HG03432 (cell line): ENCODE measurements around the gene IGHMBP2.

Source experiments
- ATAC-seq: cut with Tn5 transposase; IDR thresholded peaks from one replicate; pipeline ENCODE4 v1.9.1; 2021; ENCODE audit warnings: mild to moderate bottlenecking, moderate library complexity; ENCODE audit not compliant: unreplicated experiment

Gene IGHMBP2

DNA sequence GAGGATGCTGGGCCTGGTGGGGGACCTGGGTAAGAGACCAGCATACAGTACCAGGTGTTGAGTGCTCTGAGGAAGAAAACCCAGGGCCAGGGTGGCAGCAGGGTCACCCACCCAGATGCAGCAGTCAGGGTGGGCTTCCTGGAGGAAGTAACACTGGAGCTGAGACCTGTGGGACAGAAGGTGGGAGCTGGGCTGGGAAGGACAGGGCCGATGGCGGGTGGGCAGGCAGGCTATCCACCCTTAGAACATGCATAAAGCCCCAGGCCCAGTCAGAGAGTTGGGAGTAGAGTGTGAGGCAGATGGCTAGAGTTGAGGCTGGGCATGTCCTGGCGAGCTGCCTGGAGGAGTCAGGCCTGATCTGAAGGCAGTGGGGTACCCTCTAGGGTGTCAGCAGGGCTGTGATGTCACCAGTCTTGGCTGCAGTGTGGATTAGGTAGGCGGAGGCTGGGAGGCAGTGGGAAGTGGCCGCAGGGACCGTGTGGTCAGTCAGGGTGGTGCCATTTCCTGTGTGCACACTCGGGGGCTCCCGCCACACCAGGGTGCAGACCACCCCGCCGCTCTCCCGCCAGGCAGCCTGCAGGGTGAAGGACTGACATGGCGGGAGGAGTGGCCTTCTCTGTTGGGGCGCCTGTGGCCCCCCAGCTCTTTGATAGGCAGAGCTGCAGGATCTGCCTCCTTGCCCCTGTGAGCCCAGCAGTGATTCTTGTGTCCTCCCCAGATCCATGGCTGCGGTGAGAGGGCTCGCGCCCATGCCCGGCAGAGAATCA is 35.3 kb downstream of the IGHMBP2 start:
- no peak for ATAC-seq

DNA sequence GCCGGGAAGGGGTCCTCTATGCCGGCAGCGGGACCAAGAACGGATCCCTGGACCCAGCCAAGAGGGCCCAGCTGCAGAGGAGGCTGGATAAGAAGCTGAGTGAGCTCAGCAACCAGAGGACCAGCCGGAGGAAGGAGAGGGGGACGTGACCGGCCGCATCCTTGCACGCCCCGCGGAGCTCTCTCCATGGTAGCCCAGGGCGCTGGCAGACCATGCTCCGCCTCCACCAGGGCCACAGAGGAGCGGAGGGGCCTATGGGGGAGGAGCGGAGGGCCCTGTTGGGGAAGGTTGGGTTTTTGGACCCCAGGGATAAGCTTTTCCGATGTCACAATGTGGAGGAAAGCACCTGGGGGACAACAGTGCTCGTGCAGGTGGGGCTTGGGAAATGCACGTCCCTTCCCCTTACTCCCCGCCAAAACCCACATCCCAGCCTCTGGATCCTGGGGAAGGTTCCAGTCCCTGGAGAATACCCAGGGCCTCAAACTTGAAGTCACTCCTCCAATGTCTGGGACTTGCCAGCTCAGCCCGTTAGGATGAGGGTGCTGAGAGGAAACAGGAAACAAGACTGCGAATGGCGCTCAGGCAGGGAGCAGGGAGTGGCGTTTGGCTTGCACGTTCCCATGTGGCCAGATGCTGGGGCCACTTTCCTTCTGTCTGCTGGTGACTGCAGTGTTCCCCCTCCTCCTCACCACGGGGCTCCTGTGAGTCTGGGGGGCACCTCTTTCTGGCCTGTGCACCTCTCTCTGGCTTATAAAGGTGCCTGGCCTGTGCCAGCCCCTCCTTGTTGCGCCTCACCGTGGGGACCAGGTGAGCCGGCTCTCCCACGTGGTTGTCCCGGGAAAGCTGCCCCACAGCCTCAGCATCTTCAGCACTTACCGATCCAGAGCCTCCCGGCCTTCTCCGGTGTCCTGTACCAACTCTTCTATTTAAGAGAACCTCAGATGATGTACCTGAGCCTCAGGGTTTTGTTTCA is 36.2 kb downstream of the IGHMBP2 start:
- no peak for ATAC-seq

DNA sequence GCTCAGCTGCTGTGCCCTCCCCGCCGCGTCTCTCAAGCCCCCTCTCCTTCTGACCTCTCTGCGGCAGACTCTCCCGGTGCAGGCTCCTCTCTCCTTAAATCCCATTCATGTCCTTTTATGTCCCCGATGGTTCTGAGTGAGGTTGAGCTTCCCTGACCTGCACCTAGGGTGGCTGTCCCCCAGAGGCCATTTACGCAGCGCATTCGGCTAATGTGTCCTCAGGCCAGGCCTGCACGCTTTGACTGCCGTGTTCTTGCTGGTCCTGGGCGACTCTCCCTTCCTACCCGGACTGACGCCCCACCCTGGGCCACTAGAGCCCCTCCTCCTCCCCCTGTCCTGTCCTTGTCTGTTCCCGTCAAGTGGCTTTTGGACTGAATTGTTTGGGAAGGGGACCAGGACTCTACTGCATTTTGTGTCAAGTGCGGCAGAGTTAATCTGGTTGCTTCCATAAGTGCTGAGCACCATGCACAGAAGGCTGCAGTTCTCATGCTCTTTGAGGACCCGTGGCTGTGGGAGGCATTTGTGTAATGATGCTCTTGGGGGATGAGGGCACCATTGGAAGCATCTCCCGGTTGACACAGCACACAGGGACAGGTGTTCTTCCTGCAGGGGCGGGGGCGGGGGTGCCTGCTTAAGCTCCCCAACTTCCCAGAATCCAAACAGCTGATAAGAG is 37.1 kb downstream of the IGHMBP2 start:
- ATAC-seq = no peak

DNA sequence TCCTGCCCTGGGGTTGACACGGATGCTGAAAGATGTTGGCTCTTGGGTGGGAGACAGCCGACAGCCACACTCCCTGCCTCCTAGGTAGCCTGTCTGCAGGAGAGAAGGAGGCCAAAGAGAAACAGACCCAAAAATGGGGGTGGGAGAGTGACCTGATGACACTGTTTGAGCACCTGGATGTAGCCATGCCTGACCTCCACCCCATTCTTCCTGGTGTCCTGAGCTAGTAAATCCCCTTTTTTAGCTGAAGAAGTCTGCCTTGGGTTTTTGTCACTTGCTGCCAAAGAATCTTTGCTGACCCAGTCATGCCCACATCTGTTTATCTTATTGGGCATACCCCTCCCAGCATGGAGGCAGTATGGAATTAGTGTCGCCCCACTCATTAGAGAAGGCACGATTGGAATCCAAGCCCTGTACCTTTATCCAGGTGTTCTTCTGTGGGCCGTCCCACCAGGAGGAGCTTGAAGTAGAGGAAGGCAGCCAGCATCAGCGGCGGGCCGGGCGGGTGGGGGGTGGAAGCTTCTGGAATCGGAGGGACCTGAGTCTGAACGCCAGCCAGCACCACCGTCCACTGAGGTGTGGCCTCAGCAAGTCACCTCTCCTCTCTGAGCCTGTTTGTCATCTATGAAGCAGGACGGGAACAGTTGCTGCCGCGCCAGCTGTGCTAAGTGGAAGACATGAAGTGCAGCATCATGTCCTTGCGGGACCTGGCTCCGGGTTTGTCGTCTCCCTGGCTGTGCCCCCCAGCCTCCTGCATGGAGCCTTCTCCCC is 37.8 kb downstream of the IGHMBP2 start:
- no peak for ATAC-seq

DNA sequence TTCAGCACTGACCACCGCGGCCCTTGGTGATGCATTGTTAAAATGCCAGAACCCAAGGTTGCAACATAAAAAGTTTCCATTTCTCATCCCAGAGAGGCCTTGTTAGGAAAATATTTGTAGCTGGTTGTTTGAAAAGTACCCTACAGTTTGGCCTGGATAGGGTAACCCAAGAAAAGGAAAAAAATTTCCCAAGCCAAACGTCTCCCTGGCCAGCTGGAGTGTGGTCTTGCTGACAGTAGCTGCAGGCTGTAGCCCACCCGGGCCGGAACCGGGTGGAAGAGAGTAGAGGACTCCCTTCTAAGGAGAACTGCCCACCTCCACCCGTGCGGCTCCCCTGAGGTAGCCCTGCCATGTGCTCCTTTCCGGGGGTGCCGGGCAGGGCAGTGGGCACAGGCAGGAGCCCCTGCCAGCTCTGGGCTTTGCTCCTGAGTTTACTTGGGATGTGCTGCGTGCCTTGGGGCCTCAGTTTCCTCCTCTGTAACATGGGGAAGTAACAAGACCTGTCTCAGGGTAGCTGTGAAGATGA is 38.5 kb downstream of the IGHMBP2 start:
- ATAC-seq = no peak

DNA sequence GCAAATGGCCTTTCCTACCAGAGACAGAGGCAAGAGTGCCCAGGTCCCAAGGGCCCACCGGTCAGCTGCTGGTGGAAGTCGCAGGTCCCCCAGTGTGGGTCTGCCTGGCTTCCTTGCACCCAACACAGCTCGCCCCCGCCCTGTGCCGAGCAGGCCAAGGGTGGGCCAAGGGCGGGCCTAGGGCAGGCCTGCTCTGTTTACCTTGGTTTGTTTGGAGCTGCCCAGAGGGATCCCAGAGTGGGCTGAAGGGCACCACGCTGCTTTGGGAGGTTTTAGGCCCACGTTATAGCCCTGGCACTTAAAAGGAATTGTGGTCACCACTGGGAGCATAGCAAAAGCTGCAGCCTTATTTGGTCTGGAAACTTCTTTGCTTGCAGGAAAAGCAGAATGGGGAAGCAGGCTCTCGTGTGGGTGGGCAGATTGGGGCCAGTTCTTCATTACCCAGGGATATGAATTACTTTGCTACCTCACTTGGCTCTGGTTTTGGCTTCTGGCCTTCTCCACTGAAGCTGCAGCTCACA is 39.1 kb downstream of the IGHMBP2 start:
- ATAC-seq = no peak

DNA sequence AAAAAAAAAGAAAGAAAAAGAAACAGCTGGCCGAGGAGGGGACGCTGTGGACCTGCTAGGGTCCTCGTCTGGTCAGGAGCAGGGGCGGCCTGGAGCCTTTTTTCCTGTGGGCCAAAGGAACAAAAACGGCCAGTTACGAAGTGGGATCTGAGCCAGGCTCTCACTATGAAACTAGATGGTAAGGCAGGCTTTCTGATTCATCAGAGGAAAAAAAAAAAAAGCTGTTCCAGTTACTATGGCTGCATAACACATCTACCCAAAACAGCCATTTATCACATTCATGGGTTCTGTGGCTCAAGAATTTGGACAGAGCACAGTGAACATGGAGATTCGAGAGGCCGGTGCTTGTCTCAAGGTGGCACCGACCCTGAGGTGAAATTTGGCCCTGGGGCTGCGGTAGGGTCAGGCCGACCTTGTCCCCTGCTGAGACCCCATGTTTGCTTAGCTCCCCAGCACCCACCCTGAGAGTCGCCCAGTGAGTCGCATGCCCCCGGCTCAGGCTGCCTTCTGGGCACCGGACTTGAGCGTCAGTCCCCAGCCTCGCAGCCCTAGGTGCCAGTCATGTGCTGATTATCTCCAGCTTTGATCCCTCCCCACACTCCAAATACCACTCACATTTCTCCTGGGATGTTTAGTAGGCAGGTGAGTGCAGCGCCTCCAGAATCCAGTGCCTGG is 42.9 kb downstream of the IGHMBP2 start:
- ATAC-seq = no peak

DNA sequence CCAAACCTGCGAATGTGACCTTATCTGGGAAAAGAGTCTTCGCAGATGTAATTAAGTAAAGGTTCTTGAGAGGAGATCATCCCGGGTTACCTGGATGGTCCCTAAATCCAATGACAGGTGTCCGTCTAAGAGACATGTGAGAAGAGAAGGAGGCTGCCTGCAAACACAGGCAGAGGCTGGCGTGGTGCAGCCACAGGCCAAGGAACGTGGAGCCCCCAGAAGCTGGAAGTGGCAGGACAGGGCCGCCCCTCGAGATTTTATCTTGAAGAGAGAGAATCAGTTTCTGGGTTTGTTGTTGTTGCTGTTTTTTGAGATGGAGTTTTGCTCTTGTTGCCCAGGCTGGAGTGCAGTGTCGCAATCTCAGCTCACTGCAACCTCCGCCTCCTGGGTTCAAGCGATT is 43.5 kb downstream of the IGHMBP2 start:
- no peak for ATAC-seq

DNA sequence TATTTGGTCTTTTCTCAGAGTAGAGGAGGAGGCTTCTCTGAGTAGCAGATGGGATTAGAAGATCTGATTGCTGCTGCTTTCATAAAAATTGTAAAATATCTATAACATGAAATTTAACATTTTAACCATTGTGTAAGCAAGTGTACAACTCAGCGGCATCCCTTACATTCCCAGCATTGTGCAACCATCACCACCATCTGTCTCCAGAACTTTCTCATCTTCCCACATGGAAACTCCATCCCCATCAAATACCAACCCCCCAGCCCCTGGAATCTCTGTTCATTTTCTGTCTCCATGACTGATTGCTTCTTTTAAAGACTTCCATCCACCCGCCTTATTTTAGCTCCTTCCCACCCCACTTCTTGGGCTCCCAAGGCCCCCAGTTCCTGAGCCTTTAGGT is 44.8 kb downstream of the IGHMBP2 start:
- no peak for ATAC-seq

DNA sequence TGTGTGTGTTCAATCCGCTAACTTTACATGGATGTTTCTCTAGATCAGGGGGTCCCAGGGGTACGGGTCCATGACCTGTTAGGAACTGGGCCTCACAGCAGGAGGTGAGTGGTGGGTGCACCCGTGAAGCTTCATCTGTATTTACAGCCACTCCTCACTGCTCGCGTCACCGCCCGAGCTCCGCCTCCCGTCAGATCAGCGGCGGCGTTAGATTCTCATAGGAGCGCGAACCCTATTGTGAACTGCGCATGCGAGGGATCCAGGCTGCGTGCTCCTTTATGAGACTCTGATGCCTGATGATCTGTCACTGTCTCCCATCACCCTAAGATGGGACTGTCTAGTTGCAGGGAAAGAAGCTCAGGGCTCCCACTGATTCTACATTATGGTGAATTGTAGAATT is 45.2 kb downstream of the IGHMBP2 start:
- ATAC-seq = no peak

DNA sequence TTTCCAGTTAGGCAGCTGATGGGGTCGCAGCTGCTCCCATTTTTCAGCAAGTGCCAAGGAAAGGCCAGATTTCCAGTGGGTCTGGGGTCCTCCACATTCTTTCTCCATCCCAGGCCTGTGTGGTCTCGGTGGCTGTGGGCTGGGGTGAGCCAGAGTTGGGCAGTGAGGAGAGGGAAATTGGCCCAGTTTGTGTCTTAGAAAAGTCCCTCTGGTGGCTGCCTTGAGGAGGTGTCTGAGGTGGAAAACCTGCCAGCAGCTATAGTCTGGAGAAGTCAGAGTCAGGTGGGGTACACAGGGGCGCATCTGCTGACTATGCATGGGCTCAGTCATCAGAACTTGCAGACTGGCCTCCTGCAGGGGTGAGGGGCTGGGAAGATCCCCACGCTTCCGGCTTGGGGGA is 46.6 kb downstream of the IGHMBP2 start:
- ATAC-seq = no peak

DNA sequence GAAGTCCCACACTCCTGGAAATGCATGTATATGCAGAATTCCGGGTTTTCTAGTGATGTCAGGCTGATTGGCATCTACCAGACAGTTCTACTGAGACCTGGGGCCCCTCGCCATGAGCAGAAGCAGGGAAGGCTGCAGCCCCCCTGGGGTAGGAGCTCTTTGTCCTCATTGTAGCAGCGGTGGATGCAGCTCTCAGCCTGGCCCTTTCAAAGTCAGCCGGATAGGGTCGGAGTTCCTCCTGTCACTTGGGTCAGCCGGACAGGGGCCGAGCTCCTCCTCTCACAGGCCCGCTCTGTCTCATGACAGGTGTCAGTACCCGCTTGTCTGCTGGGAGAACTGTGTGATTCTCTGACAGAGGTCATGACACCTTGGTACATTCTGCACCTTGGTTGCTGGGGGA is 47.1 kb downstream of the IGHMBP2 start:
- ATAC-seq = no peak

DNA sequence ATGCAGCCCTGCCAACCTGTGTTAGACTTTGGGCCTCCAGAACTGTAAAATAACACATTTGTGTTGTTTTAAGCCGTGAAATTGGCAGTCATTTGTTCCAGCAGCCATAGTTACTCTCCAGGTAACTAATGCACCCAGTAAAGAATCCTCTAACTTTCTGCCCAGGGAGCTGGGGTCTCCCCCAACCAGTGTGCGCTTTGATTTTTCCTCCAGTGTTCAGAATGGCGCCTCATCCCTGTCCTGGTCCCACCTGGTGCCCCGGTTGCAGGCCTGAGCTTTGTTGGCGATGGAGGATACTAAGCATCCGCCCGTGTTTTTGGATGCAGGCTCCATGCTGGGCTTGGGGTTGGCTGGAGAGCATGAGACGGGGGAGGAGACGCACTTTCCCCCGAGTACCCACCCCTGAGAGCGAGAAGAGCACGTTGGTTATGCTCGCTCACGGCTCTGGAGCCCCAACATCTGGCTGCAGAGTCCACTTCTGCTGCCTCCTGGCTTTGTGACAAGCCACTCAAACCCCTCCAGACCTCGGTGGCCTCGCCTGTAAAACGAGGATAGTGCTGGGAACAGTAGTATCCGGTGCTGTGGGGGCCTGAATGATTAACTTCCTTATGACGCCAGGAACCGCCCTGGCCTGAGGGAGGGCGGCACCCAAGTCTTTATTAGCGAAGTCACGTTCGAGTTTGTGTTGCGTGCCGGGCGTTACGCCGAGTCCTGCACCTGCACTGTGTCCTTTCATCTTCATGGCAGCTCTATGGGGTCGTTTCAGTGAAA is 51.3 kb downstream of the IGHMBP2 start:
- ATAC-seq = no peak

DNA sequence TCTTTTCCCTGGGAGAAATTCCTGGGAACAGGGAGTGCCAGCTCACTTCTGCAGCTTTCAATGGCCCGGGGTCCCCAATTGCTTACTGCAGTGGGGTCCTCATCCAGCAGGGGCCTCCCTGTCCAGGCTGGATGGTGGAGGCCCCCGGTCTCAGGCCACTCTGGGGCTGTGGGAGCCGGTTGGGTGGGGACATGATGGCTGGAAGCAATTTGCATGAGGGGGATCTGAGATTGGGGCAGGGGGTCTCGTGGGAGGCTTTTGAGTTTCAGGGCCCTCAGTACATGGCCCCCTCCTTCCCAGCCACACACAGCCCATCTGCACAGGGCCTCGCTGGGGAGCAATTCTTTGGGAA is 51.9 kb downstream of the IGHMBP2 start:
- ATAC-seq = no peak

DNA sequence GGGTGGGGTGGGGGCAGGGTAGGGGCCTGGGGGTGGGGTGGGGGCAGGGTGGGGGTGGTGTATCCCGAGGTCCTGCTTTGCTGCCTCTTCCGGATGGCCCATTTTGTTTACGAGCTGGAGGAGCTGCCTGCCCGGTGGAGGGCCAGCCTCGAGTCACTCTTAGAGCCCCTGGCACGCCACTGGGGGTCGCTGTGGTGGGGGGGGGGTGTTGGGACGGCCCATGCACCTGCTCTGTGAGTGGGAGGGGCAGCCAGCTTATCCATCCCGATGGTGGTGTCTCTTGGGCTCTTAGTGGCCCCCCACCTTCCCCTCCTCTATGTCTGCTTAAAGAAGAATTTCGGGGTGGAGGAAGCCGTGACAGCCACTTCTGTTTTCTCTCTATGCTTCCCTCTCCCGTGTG is 52.5 kb downstream of the IGHMBP2 start:
- ATAC-seq = no peak

DNA sequence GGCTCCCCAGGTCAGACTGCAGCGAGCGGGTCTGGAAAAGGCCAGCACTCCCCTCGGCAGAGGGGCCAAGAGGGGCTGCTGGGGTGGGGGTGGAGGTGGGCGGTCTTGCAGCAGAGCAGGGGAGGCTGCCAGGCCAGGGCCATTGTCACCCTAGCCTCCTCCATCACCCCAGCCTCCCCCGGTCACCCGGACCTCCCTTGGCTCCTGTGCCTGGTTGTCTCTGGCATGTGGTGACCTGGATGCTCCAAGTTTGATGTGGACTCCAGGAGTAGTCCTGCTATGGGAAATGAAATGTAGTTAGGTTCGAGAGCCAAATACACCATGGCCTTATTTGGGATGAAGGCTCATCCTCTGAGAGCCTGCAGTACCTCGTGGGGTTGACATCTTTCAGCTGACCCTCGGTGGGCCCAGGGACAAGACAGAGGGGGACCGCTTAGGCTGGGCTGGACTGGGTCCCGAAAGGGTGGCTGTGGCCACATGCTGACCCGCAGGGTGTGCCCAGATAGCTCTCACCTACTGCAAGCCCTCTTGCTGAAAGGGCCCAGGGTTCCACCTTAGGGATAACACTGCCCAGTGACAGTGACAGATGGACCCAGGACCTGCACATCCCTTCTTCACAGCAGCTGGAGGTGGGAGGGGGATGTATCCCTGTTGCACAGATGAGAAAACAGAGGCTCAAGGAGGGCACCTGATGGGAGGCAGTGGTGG is 53.0 kb downstream of the IGHMBP2 start:
- ATAC-seq = no peak

DNA sequence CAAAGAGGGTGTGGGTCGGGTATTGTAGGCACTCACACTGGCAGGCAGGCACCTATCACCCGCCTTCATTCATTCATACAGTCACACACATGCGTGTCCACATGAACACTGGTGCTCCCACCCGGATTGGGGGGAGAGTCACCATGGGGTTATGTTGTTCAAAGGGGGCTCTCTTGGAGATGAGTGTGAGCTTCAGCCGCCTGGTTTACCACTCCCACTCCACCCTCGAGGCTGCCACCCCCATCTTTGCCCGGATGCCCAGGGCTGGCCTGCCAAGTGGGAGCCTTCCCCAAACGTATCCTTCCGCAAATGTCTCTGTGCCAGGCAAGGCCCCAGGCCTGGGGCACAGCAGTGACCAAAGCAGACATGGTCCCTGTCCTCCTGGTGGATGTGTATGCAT is 54.5 kb downstream of the IGHMBP2 start:
- ATAC-seq = no peak

DNA sequence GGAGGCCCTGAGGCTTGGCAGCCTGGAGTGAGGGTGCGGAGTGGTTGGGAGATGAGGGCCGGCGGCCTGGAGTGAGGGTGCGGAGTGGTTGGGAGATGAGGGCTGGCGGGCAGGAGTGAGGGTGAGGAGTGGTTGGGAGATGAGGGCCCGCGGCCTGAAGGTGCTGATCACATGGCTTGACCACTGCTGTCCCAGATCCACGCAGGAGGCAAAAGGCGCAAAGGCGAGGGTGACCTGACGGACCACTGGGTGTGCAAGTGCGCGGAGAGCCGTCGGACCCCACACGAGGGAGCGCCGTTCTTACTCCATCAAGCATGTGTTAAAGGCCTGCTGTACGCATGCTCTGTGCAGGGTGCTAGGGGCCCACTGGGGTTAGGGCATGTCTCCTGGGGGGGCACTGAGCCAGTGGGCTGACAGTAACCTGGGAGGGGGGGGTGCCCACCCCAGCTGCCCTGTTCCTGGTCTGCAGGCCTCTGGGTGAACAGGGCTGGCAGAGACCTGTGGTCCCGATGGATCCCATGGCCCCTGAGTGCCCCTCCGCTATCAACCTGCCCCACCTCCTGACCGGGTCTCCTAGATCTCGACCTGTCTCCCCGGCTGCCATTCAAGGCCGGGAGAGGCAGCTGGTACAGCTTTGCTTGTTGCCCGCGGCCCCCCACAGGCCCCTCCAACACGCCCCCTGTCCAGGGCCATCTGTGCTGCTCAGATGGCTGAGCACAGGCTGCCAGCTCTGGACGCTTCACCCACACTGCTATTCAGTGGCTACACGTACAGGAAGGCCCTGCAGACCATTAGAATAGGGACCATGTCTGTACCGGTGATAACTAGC is 56.0 kb downstream of the IGHMBP2 start:
- no peak for ATAC-seq
